ENCODE results near the gene GSK3B.
A peak's percentile ranks its signal among the peaks of the same experiment; 100 is the strongest.
"Not testable (repeated sequence)": the region's sequence is repeated elsewhere in the genome, so short reads cannot be mapped to it uniquely, and the experiment has no call there.

The GSK3B gene

DNA sequence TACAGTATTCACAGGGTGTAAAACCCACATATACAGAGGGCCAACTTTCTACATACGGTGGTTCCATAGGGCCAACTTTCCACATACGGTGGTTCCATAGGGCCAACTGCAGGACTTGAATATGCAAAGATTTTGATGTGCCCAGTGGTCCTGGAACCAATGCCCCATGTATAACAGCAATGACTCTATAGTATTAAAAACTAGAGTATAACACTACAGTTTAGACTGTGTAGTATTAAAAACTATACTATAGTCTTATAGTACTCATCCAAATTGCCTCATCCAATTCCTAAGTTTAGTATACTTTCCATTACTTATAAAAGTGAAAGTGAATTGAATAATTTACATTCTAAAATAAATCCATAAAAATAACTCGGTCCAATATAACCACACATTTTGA is 75.9 kb downstream of the GSK3B start:
- Mint-ChIP-seq H3K4me1 (peaks cover 53% of the 10 kb centered on the region), H3K27ac (no peak overlapping the region), H3K4me3 (no peak overlapping the region), H3K27me3 (no peaks in the 10 kb centered on the region), H3K9me3 (no peaks in the 10 kb centered on the region)
- DNase-seq (no peak), ATAC-seq (no peak)

DNA sequence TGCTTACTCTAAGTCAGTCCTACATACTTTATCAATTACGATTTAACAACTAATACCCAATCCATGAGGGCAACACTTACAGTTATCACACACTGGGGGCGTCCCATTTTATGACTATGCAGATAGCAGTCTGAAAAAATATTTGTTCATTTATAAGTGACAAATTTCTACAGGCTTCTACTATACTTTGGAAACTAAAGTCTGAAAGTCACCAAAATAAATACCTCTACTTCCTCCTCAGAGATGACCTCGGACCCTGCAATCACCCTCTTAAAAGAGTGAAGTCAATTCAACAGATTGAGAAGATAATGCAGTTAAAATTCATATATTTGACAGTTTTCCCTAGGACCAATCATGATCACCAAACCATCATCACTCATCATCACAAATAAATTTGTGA is 76.6 kb downstream of the GSK3B start:
- no peaks in the 10 kb centered on the region for H3K9me3 Mint-ChIP-seq
- no peak overlapping the region for H3K27ac Mint-ChIP-seq
- ATAC-seq (no peak), DNase-seq (no peak)
- no peaks in the 10 kb centered on the region for H3K27me3 Mint-ChIP-seq
- no peak overlapping the region for H3K4me3 Mint-ChIP-seq
- peaks cover 47% of the 10 kb centered on the region for H3K4me1 Mint-ChIP-seq

DNA sequence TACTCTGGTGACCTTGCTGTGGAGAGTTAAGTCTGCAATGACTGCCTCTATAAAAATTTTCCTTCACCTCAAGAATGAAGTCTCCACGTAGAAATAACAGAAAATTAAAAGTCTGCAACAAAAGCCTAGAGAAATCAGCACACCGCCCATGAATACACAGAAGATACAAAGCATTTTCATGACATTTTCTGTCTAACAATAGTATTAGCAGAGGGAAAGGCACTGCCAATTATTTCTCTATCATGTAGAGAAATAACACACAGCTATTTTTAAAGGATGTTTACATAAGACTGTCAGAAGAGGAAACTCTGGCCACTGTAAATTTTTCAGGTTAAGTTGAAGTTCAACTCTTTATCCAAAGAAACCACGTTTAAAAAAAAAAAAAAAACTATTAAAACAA is 80.8 kb downstream of the GSK3B start:
- ATAC-seq (no peak), DNase-seq (no peak)
- peaks cover 22% of the 10 kb centered on the region for H3K4me1 Mint-ChIP-seq
- no peaks in the 10 kb centered on the region for H3K27me3 Mint-ChIP-seq
- no peaks in the 10 kb centered on the region for H3K9me3 Mint-ChIP-seq
- no peak overlapping the region for H3K27ac Mint-ChIP-seq
- H3K4me3 Mint-ChIP-seq, result no peak overlapping the region

DNA sequence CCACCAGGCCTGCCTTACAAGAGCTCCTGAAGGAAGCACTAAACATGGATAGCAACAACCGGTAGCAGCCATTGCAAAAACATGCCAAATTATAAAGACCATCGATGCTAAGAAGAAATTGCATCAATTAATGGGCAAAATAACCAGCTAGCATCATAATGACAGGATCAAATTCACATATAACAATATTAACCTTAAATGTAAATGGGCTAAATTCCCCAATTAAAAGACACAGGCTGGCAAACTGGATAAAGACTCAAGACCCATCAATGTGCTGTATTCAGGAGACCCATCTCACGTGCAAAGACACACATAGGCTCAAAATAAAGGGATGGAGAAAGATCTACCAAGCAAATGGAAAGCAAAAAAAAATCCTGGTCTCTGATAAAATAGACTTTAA is 88.5 kb downstream of the GSK3B start:
- H3K4me3 Mint-ChIP-seq, DNase-seq, H3K27ac Mint-ChIP-seq, H3K27me3 Mint-ChIP-seq, ATAC-seq: not testable (repeated sequence)
- peaks cover 15 to 18% of the 10 kb centered on the region in 2 donors for H3K9me3 Mint-ChIP-seq
- H3K4me1 Mint-ChIP-seq, result peaks cover 25% of the 10 kb centered on the region

DNA sequence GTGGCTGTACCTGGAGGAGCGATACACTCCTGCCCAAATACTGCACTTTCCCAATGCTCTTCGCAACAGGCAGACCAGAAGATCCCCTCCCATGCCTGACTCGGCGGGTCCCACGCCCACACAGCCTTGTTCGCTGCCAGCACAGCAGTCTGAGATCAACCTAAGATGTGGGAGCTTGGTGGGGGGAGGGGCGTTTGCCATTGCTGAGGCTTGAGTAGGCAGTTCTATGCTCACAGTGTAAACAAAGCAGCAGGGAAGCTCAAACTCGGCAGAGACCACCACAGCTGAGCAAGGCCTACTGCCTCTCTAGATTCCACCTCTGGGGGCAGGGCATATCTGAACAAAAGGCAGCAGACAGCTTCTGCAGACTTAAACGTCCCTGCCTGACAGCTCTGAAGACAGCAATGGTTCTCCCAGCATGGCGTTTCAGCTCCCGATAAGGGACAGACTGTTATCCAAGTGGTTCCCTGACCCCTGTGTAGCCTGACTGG is 90.2 kb downstream of the GSK3B start:
- H3K27ac Mint-ChIP-seq, DNase-seq, ATAC-seq, H3K27me3 Mint-ChIP-seq: not testable (repeated sequence)
- Mint-ChIP-seq H3K4me1 (peaks cover 20% of the 10 kb centered on the region), H3K9me3 (peaks cover 16 to 18% of the 10 kb centered on the region in 2 donors), H3K4me3 (peak overlapping the region in 1 of 2 donors; percentile 16)

DNA sequence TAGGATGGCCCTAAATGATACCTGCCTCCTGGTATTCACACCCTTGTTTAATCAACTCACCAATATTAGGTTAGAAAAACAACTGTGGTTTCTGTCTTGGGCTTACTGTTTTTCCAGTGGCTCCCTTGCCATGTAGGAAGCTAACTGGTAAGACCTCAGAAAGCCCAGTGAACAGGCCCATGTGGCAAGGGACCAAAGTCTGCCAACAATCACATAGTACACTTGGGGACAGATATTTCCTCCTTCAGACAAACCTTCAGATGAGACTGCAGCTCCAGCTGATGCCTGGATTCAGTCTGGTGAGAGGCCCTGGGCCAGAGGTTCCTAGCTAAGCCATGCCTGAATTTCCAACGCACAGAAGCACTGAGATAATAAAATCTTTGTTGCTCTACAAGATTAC is 96.1 kb downstream of the GSK3B start:
- H3K4me1 Mint-ChIP-seq, result peaks cover 23% of the 10 kb centered on the region

DNA sequence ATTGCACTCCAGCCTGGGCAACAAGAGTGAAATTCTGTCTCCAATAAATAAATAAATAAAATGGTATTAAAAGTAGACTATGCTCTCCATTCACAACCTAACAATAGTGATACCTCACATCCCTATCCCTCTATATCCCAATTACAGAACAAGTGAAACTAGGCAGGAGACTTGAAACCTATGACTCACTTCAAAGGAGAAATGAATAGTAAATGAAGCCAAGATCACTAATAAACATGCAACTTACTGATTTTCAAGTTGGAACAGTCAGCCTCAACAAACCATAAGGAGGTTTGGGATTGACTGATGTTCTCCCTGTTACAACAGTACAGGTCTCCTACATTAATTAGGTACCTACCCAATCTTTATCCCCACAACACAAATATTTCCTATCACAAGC is 103.4 kb downstream of the GSK3B start:
- H3K27me3 Mint-ChIP-seq, result no peaks in the 10 kb centered on the region
- H3K4me1 Mint-ChIP-seq, result peaks cover 34% of the 10 kb centered on the region
- DNase-seq (no peak), ATAC-seq (no peak)
- H3K4me3 Mint-ChIP-seq, result no peak overlapping the region
- H3K9me3 Mint-ChIP-seq, result peaks cover 6 to 14% of the 10 kb centered on the region in 2 donors
- H3K27ac Mint-ChIP-seq, result no peak overlapping the region

More for the DNA sequence above, 96.1 kb downstream of the GSK3B start:
- DNase-seq, result no peak
- no peak overlapping the region for H3K4me3 Mint-ChIP-seq
- no peaks in the 10 kb centered on the region for H3K27me3 Mint-ChIP-seq
- no peak for ATAC-seq
- H3K9me3 Mint-ChIP-seq, result peaks cover 0 to 11% of the 10 kb centered on the region in 2 donors
- H3K27ac Mint-ChIP-seq, result no peak overlapping the region

DNA sequence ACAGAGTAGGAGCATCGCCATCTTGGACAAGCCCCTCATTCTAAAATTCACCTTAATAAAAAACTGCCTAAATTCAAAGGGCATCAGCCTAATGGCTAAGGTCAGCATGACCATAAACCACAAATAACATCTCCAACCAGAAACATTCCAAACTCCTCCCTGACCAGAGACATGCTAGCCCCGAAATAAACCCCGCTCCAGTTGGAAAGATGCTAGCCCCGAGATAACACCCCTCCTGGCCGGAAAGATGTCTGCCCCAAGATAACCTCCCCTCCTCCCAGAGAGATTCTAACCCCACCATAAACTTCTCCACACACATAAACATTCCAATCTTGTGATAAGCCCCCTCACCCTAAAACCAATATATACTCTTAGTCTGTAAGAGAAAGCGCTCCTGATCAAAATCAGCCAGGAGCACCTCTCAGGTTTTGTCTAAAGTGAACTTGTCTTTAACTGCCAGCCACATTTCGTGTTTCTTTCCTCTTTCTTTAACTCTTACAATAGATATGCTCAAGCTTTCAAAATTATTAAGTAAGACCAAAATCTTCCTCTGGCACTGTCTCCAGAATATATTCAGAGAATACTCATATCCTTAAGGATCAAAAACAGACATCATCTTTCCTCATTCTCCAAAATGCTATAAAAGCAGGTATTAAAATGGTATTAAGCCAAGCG is 104.1 kb downstream of the GSK3B start:
- ATAC-seq (no peak), DNase-seq (no peak)
- peaks cover 14 to 21% of the 10 kb centered on the region in 2 donors for H3K9me3 Mint-ChIP-seq
- H3K4me1 Mint-ChIP-seq, result peaks cover 39% of the 10 kb centered on the region
- H3K4me3 Mint-ChIP-seq, result no peak overlapping the region
- no peaks in the 10 kb centered on the region for H3K27me3 Mint-ChIP-seq
- H3K27ac Mint-ChIP-seq, result no peak overlapping the region

DNA sequence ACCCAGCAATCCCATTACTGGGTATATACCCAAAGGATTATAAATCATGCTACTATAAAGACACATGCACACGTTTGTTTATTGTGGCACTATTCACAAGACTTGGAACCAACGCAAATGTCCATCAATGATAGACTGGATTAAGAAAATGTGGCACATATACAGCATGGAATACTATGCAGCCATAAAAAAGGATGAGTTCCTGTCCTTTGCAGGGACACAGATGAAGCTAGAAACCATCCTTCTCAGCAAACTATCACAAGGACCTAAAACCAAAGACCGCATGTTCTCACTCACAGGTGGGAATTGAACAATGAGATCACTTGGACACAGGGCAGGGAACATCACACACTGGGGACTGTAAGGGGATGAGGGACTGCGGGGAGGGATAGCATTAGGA is 107.4 kb downstream of the GSK3B start:
- H3K27ac Mint-ChIP-seq, ATAC-seq, H3K4me3 Mint-ChIP-seq, DNase-seq, H3K27me3 Mint-ChIP-seq: not testable (repeated sequence)
- peaks cover 19 to 54% of the 10 kb centered on the region in 2 donors for H3K9me3 Mint-ChIP-seq
- peaks cover 39% of the 10 kb centered on the region for H3K4me1 Mint-ChIP-seq

DNA sequence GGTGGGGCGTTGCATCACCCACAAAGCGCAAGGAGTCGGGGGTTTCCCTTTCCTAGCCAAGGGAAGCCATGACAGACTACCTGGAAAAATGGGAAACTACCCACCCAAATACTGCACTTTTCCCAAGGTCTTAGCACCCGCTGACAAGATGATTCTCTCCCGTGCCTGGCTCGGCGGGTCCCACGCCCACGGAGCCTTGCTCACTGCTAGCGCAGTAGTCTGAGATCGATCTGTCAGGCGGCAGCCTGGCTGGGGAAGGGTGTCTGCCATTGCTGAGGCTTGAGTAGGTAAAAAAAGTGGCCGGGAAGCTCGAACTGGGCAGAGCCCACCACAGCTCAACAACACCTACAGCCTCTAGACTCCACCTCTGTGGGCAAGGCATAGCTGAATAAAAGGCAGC is 112.9 kb downstream of the GSK3B start:
- no peak for DNase-seq
- no peak overlapping the region for H3K4me3 Mint-ChIP-seq
- H3K9me3 Mint-ChIP-seq, result peaks cover 17 to 55% of the 10 kb centered on the region in 2 donors
- H3K27ac Mint-ChIP-seq, result no peak overlapping the region
- H3K27me3 Mint-ChIP-seq, result no peaks in the 10 kb centered on the region
- H3K4me1 Mint-ChIP-seq, result peaks cover 41% of the 10 kb centered on the region
- ATAC-seq, result no peak

DNA sequence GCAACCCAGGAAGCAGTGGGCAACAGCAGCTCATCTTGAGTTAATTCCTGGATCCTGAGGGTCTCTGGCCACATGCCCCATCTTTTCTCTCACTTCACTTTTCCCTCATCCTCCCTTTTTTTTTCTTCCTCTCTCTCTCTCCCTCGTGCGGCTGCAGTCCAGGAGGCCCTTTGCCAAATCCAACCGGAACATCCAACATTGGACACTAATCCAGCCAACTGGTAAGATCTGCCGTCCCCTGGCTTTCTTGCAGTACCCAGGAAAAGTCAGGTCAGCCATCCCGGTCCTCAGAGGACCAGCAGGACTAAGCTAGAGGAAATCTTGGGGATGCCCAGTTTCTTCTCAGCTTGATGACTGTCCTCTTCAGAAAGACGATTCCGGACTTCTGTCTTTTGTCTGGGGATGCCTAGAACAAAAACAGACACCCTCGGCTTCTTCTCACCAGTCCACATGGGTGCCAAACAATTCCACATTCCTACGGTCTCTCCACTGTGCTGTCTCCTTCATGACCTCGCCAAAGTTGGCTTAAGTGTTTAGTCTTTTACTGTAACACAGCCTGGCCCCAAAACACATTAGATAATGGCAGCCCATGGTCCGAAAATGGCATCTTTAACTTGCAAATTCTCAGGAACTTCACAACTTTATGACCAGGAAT is 115.6 kb downstream of the GSK3B start:
- H3K27me3 Mint-ChIP-seq, result no peaks in the 10 kb centered on the region
- H3K27ac Mint-ChIP-seq, result no peak overlapping the region
- peaks cover 0 to 28% of the 10 kb centered on the region in 2 donors for H3K9me3 Mint-ChIP-seq
- no peak for DNase-seq
- no peak for ATAC-seq
- H3K4me3 Mint-ChIP-seq, result no peak overlapping the region
- H3K4me1 Mint-ChIP-seq, result peaks cover 31% of the 10 kb centered on the region

DNA sequence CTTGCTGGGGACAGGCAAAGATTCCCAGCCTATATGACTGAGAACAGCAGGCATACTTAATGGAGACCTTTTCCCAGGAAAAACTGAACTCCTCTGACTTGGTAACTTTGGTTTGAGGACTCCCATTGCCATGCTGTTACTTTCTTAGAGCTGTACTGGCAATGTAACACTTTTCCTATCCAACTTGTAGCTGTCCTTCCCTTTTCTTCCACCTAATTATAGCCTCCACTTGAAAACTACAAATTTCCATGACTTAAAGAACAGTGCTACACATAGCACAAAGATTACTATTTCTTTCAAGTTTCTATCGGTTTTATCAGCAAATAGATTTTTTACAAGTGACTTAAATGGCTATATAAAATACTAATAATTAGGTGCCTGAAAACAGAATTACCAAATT is 116.9 kb downstream of the GSK3B start:
- Mint-ChIP-seq H3K27me3 (no peaks in the 10 kb centered on the region), H3K4me3 (no peak overlapping the region), H3K4me1 (peaks cover 28% of the 10 kb centered on the region), H3K27ac (no peak overlapping the region), H3K9me3 (peaks cover 0 to 15% of the 10 kb centered on the region in 2 donors)
- ATAC-seq, result no peak
- no peak for DNase-seq

DNA sequence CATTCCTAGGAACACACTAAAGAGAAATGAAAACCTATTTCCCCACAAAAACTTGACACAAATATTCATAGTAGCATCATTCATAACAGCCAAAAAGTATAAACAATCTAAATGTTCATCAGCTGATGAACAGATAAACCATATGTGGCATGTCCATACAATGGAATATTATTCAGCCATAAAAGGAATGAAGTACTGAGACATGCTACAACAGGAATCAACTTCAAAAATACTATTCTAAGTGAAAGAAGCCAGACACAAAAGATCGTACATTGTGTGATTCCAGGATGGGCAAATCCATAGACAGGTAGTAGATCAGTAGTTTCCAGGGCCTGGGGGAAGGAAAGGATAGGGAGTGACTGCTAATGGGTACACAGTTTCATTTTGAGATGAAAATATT is 118.0 kb downstream of the GSK3B start:
- peak overlapping the region in 1 of 2 donors; percentile 22 for H3K27ac Mint-ChIP-seq
- peaks cover 28% of the 10 kb centered on the region for H3K4me1 Mint-ChIP-seq
- H3K27me3 Mint-ChIP-seq, result no peaks in the 10 kb centered on the region
- H3K9me3 Mint-ChIP-seq, result peaks cover 0 to 8% of the 10 kb centered on the region in 2 donors
- no peak for DNase-seq
- H3K4me3 Mint-ChIP-seq, result no peak overlapping the region
- no peak for ATAC-seq

DNA sequence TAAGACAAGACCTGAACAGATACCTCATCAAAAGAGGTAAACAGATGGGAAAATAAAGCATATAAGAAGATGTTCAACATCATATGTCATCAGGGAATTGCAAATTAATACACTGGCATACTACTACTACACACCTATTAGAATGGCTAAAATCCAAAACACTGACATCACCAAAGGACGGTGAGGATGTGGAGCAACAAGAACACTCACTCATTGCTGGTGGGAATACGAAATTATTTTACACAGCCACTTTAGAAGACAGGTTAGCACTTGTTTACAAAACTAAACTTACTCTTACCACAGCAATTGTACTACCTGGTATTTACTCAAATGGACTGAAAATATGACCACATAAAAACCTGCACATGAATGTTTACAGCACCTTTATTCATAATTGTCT is 119.6 kb downstream of the GSK3B start:
- H3K4me3 Mint-ChIP-seq, result no peak overlapping the region
- no peaks in the 10 kb centered on the region for H3K27me3 Mint-ChIP-seq
- no peak for DNase-seq
- H3K4me1 Mint-ChIP-seq, result peaks cover 29% of the 10 kb centered on the region
- H3K27ac Mint-ChIP-seq, result no peak overlapping the region
- peaks cover 0 to 8% of the 10 kb centered on the region in 2 donors for H3K9me3 Mint-ChIP-seq
- ATAC-seq, result no peak

DNA sequence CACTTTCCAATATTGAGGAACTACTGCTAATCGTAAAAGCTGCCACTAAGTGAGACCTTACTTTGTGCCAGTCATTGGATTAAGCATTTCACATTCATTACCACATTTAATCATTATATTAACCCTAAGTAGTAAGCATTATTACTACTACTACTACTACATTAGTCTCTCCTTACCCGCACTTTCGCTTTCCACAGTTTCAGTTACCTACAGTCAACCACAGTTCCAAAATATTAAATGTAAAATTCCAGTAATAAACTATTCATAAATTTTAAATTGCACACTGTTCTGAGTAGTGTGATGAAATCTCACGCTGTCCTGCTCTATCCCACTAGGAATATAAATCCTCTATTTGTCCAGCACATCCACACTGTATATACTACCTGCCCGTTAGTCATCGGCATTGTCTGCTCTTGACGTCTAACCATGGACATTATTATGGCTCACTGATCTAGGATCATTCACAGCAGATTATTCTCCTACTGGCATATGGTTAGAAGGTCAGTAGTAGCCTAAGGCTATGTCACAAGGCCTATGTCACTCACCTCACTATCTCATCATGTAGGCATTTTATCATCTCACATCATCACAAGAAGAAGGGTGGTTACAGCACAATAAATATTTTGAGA is 121.1 kb downstream of the GSK3B start:
- peaks cover 0 to under 1% of the 10 kb centered on the region in 2 donors for H3K9me3 Mint-ChIP-seq
- DNase-seq (no peak), ATAC-seq (no peak)
- H3K4me1 Mint-ChIP-seq, result peaks cover 24% of the 10 kb centered on the region
- H3K4me3 Mint-ChIP-seq, result no peak overlapping the region
- H3K27ac Mint-ChIP-seq, result no peak overlapping the region
- H3K27me3 Mint-ChIP-seq, result no peaks in the 10 kb centered on the region

DNA sequence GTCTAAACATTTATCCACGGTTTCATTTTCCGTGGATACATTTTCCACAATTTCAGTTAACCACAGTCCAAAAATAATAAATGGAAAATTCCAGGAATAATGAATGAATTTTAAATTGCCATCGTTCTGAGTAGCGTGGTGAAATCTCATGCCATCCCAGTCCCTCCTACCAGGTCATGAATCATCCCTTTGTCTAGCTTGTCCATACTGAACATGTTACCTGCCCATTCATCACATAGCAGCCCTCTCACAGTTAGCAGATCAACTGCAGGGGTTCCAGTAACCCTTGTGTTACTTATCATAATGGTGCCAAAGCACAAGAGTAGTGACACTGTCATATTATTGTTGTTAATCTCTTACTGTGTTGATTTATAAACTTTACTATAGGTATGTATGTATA is 124.5 kb downstream of the GSK3B start:
- Mint-ChIP-seq H3K4me3 (no peak overlapping the region), H3K27ac (no peak overlapping the region), H3K27me3 (no peaks in the 10 kb centered on the region), H3K4me1 (peaks cover 16% of the 10 kb centered on the region), H3K9me3 (no peaks in the 10 kb centered on the region)
- no peak for DNase-seq
- ATAC-seq, result no peak

Data from stimulated activated naive CD8-positive, alpha-beta T cell treated with anti-CD3 and anti-CD28 coated beads, Interleukin-15, amount 100 ng/mL, for 72 hours (primary cell).